H7 (cell line): ENCODE measurements around the gene MLN. TPM values are rescaled to one million over a fixed set of nuclear protein-coding genes. Genes with fewer than 3 reads are reported as not detected.
"Not testable (repeated sequence)": the region's sequence is repeated elsewhere in the genome, so short reads cannot be mapped to it uniquely, and the experiment has no call there.

Experiments
- DNase-seq: peaks from one replicate; pipeline ENCODE4 v3.0.0; 2012
- H3K27me3 ChIP-seq: 2 replicates; pipeline ENCODE4 v1.6.0; 2011; ENCODE audit warnings: mild to moderate bottlenecking, low read length; ENCODE audit not compliant: control insufficient read depth, insufficient read depth
- H3K36me3 ChIP-seq: replicated peaks from 2 replicates; pipeline ENCODE4 v1.5.1; 2011; ENCODE audit warnings: low read length; ENCODE audit not compliant: control insufficient read depth, insufficient read depth
- H3K4me3 ChIP-seq: 2 replicates; pipeline ENCODE4 v1.5.1; 2011; ENCODE audit warnings: low read depth, mild to moderate bottlenecking, control low read depth, low read length, moderate library complexity; ENCODE audit not compliant: insufficient read depth
- total RNA-seq: library from RNA; depleted of rRNA; stranded (reverse); fragments of >200 nt; shearing (Covaris generic); gene quantifications from 2 replicates; pipeline ENCODE4 v1.2.3, GENCODE V29; 2014

MLN gene
- total RNA-seq, 1 experiment from 2014 or later: not detected

DNA sequence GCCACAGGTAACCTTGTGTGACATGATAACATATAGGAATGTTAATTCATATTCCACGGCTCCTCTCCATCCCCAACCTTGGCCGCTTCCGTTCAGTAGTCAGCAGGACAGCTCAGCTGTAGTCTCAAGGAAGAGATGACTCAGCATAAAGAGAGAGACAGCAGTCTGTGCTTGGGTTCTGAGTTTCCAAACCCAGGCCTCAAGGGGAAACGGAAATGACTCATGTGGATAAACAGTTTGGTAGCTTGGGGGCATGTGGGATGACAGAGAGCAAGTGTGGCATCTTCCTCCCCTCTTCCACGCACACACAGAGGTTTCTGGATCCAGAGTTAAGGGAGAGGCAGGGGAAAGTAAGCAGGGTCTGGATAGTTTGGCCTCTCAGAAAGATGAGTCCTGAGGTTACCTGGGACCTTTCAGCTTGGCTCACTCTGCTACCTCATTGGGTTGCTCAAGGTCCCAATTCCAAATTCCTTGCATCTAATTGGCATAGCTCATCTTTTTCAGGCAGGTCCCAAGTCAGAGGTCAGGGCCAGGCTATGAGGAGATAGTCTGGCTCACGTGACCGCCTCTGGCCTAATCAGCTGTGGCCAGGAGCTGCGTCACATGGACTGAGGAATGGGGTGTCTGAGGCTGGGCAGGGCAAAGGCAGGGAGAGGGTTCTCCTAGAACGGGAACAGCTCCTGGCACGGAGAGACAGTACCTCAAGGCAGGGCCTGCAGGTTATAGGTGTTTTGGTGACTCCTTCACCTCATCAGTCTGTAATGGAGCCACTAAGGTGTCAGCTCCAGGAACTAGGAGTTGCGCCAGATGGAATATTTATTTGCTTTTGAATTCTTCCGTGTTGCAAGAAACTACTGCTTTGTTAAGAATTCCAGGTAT lies 36.5 kb upstream of the MLN start:
- no peak overlapping the region for H3K4me3 ChIP-seq
- no peaks in the 10 kb centered on the region for H3K36me3 ChIP-seq
- no peaks in the 10 kb centered on the region for H3K27me3 ChIP-seq
- DNase-seq: no peak

DNA sequence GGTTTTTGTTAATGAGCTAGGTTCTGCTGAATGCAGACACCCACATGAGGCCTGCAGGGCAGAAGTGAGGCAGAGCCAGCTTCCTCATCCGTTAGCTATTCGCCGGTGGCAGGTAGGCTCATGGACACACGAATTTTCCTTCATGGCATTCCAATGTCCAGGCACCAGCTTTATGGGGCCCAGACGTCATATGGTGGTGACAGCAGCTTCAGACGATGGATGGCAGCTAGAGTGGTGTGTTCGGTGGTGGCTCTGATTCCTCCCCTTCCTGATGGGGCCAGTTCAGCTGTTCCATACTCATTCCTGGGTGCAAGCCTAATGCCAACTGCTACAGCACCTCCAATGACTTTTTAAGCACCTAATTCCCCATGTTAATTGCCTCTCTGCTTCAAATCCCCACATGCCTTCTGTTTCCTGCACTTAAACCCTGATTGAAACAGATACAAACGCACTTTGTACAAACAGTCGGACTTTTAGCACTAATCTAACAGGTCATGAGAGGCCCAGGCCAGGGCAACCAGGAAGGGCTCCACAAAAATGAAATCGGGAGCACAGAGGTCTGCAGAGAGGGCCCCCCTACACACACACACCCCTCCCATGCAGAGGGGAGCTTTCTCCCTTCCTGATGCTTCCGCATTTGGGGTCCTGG lies 35.7 kb upstream of the MLN start:
- Histone ChIP-seq H3K4me3 (no peak overlapping the region), H3K27me3 (no peaks in the 10 kb centered on the region), H3K36me3 (no peaks in the 10 kb centered on the region)
- no peak for DNase-seq

DNA sequence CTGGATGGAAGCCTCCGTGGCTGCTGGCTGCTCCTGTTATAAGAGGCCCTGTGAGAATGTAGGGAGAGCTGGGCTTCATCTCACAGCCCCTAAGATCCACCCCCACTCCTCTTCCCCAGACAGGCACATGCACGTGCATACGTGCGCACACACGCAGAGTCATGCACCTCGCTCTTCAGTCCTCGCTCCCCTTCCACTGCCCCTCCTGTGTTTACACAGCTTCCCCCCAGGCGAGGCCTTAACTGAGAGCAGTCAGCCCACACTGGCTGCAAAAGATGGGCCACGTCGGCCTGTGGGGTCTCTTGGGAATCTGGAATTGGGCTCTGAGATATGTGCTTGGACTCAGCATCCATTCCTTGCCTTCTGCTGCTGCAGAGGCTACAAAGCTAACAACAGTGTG lies 35.2 kb upstream of the MLN start:
- H3K27me3 ChIP-seq: no peaks in the 10 kb centered on the region
- no peak overlapping the region for H3K4me3 ChIP-seq
- H3K36me3 ChIP-seq: no peaks in the 10 kb centered on the region
- DNase-seq: no peak

DNA sequence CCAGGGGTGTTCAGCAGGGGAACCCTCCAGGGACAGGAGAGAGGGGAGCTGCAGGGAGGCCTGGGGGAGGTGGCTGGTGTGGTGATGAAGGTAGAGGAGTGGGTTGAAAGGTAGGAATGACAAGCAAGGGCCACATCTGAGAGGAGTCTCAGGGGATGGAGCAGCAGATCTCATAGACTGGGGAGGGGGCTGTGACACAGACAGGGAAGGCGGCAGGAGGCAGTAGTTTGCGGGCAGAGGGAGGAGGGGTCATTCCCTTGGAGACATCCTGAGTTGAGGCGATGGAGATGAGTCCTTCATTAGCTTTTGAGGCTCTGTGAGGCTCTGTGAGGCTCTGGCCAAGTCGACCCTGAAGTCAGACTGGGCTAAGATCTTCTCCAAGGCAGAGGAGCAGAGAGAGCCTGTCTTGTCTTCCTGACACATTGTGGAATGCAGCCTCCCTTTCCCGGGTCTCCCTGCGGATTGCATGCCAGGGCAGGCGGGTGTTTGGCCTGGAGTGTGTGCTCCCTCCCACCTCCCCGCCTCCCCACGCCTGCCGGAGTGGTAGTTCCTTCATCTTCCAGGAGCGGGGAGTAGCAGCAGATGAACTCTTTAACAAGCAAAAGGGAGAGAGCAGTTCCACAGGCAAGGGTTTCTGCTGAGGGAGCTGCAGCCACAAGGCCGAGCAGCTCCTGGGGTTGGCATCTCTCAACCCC lies 34.3 kb upstream of the MLN start:
- Histone ChIP-seq H3K27me3 (no peaks in the 10 kb centered on the region), H3K36me3 (no peaks in the 10 kb centered on the region), H3K4me3 (no peak overlapping the region)
- DNase-seq: peak; percentile 77

DNA sequence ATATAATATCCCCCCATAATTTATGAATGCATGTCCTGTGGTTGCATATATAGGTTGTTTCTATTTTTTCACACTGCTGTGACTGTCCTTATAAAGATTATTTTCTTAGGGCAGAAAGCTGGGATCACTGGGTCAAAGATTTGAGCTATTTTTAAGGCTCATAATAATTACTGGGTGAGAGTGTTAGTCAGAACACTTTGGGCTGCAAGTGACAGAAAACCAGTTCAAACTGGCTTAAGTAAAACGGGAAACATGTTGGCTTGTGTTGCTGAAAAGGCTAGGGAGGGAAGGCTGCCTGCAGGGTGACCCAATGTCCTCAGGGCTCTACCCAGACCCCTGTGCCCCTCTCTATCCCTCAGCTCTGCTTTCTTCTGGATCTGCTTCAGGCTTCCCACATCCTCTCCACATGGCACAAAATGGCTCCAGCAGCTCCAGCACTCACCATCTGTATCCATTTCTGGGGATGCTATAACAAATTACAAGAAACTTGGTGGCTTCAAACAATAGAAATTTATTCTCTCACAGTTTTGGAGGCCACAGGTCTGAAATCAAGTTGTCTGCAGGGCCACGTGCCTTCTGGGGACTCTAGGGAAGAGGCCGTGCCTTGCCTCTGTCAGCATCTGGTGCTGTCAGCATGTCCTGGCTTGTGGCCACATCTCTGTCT lies 33.1 kb upstream of the MLN start:
- H3K4me3 ChIP-seq: no peak overlapping the region
- H3K27me3 ChIP-seq: no peaks in the 10 kb centered on the region
- H3K36me3 ChIP-seq: no peaks in the 10 kb centered on the region
- DNase-seq: no peak

DNA sequence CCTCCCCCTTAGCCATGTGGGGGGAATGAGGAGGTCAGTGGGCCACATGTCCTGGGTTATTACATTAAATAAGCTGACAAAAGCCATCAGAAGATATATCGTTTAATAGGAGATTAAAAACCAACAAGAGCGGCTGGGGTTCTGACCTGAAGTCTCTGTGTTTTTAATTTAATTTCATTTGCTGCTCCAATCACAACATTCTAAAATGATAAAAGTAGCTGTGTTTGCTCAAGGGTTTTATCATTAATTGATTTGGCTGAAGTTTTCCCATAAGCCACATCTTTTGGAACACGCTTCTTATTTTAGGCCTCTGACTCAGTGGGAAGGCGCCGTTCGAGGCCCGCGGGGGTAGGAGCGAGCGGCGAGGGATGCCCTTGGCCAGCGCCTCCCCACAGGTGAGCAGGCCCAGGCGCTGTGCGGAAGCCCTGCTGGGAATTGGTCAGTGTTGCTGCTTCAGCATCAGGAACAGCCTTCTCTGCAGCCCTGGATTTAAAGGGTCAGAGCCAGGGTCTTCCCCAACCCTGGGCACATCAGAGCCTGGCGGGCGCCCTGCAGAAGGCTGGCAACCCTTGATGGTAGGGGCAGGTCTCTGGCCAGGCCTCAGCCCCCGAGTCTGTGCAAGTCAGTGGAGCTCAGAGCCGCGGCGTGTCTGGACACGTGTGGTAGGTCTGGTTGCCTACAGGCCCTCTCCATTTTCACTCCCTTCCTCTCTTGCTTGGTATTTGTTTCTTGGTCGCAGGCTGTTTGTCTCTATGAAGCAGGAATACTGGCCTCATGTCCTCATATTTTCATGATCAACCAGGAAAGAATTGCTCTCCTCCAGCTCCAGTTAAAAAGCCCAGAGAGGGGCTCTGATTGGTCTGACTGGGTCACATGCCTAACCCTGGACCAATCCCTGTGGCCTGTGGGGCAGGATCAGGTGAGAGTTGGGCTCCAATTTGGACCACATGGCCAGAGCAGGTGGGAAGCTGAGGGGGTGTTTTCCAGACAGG lies 30.9 kb upstream of the MLN start:
- peak; percentile 48 for DNase-seq
- Histone ChIP-seq H3K4me3 (no peak overlapping the region), H3K36me3 (no peaks in the 10 kb centered on the region), H3K27me3 (no peaks in the 10 kb centered on the region)

DNA sequence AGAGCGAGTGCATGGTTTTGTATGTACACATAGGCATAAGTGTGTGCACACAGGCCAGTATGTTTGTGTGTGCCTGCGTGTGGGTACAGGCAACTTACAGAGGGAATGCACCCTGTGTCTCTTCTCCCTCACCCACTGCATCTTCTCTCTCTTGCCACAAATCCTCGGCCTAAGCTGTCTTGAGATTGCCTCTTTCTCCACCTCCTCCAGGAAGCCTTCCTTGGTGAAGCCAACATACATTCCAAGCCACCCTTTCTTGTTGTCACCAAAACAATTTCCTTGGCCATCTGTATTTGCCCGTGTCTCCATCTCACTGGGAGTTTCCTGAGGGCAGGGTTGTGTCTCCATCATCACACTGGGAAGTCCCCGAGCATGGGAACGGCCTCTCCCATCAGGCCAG lies 29.8 kb upstream of the MLN start:
- Histone ChIP-seq H3K4me3 (no peak overlapping the region), H3K36me3 (no peaks in the 10 kb centered on the region)

DNA sequence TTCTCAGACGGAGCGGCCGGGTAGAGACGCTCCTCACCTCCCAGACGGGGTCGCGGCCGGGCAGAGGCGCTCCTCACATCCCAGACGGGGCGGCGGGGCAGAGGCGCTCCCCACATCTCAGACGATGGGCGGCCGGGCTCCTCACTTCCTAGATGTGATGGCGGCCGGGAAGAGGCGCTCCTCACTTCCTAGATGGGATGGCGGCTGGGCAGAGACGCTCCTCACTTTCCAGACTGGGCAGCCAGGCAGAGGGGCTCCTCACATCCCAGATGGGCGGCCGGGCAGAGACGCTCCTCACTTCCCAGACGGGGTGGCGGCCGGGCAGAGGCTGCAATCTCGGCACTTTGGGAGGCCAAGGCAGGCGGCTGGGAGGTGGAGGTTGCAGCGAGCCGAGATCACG lies 29.0 kb upstream of the MLN start:
- H3K36me3 ChIP-seq, DNase-seq, H3K27me3 ChIP-seq, H3K4me3 ChIP-seq: not testable (repeated sequence)

More for the DNA sequence above, 29.8 kb upstream of the MLN start:
- H3K27me3 ChIP-seq: peaks cover 1% of the 10 kb centered on the region; the same call in 1 of the 2 replicates
- DNase-seq: no peak

DNA sequence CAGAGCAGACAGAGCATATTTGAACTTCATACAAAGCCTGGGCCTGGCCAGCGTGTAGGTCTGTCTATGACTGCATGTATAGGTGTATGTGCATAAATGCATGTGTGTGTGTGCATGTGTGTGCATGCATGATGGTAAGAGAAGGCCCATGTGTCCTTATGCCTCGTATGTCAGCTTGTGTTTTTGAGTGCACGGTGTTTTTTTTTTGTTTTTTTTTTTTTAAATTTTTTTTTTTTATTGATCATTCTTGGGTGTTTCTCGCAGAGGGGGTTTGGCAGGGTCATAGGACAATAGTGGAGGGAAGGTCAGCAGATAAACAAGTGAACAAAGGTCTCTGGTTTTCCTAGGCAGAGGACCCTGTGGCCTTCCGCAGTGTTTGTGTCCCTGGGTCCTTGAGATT lies 27.9 kb upstream of the MLN start:
- not testable (repeated sequence) for H3K36me3 ChIP-seq, DNase-seq, H3K4me3 ChIP-seq, H3K27me3 ChIP-seq

DNA sequence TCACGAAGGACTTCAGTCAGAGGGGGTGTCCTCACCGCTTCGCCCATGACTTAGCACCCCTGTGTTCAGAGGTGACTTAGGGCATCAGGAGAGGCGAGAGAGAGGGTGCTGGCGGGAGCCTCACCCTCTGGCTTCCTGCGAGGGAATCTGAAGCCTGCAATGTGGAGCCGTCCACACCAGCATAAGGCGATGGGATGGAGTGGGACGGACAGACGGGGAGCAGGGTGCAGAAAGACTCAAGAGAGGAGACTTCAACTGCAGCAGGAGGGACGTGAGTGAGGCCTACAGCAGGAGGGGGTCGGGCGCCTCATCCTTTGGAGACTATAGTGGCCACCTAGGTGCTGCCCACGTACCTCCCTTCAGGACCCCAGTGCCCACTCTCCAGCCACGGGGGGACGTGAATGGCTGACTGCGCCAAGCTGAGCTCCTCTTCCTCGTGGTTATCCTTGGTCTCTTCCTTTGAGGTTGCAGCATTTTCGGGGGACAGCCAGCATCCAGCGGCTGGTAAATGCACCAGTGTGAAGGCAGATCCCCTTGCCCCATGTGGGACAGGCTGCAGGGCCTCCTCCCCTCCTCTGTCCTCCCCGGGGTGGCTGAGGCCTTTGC lies 26.9 kb upstream of the MLN start:
- no peak overlapping the region for H3K4me3 ChIP-seq
- no peak for DNase-seq
- H3K36me3 ChIP-seq: no peaks in the 10 kb centered on the region
- peaks cover 1% of the 10 kb centered on the region; the same call in 1 of the 2 replicates for H3K27me3 ChIP-seq

DNA sequence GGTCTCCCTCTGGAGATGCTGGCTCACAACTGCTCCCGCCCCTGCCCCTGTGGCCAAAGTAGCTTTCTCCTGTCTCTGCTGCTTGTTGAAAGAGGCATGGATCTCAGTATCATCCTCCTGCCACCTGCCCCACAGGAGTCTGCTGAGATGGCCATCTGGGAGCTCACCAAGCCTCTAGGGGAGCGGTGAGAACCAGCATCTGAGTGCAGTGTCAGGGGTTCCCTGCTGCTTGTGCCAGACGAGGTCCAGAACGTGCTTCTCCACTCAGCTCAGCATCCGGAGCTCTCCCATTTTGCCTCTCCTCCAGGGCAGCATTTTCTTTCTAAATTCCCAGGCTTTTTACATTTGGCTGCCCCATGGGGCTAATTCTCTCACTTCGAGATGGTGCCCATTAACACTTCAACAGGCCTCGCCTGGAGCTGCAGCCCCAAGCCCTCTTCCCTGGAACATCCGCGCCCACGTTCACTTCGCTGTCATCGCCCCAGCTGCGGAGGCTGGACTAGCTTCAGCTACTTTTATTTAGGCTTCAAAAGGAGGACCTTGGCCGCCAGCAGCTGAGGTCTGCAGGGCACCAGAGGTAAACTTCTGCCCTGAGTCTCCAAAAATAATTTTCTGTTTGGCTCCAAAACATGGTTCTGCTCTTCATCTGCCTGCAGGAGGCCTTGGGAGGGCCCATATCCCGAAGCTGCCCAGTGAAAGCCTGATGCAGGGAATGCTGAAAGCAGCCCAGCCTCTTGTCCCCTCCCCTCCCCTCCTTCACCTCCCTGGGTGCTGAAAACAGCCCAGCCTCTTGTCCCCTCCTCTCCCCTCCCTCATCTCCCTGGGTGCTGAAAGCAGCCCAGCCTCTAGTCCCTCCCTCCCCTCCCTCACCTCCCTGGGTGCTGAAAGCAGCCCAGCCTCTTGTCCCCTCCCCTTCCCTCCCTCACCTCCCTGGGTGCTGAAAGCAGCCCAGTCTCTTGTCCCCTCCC lies 25.2 kb upstream of the MLN start:
- Histone ChIP-seq H3K36me3 (no peaks in the 10 kb centered on the region), H3K27me3 (peaks cover 1% of the 10 kb centered on the region; the same call in 1 of the 2 replicates), H3K4me3 (no peak overlapping the region)
- DNase-seq: no peak

DNA sequence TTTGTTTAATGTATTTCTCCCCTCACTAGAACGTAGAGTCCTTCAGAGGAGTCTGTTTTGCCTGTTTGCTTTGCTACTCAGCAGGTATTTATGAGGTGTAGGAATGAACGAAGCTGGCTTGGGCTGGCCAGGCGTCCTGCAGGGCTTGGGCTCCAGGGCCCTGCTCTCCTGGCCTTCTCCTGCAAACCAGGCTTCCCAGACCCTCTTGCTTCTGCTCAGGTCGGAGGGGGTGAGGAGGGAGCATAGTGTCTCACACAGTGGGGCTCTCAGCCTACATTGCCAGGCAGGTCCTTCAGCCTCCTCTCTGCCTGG lies 24.6 kb upstream of the MLN start:
- Histone ChIP-seq H3K4me3 (no peak overlapping the region), H3K36me3 (no peaks in the 10 kb centered on the region), H3K27me3 (peaks cover 1% of the 10 kb centered on the region; the same call in 1 of the 2 replicates)
- DNase-seq: no peak
